ENCODE measurements around the gene CATSPER1.

Gene CATSPER1

DNA sequence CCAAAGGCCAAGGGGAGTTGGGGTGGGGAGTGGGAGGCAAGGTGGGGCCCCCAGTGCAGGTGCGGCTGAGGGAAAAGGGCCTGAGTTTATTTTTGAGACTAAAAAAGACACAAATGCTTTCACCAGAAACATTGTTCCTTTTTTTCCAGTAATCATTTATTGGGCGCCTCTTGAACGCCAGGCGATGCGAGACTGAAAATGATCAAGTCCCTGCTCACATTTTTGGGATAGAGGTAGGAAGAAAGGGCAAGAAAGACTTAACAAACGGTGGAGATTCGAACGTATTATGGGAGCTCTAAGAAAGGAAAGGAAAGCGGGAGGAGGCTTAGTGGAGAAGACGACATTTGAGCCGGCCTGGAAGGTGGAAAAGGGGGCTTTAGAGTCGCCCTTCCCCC lies 25.1 kb upstream of the CATSPER1 start:
- Histone ChIP-seq H3K4me3 (replicated peaks; ENCODE audit: insufficient read depth, low read length) (peak overlapping the region; percentile 67), H3K27me3 (ENCODE audit: insufficient read depth, poor library complexity, severe bottlenecking) (no peaks in the 10 kb centered on the region), H3K27ac (replicated peaks) (peak overlapping the region; percentile 74)
- TF ChIP-seq, protein P1, sequence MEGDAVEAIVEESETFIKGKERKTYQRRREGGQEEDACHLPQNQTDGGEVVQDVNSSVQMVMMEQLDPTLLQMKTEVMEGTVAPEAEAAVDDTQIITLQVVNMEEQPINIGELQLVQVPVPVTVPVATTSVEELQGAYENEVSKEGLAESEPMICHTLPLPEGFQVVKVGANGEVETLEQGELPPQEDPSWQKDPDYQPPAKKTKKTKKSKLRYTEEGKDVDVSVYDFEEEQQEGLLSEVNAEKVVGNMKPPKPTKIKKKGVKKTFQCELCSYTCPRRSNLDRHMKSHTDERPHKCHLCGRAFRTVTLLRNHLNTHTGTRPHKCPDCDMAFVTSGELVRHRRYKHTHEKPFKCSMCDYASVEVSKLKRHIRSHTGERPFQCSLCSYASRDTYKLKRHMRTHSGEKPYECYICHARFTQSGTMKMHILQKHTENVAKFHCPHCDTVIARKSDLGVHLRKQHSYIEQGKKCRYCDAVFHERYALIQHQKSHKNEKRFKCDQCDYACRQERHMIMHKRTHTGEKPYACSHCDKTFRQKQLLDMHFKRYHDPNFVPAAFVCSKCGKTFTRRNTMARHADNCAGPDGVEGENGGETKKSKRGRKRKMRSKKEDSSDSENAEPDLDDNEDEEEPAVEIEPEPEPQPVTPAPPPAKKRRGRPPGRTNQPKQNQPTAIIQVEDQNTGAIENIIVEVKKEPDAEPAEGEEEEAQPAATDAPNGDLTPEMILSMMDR (IDR thresholded peaks at IDR 0.05; ENCODE audit: insufficient read depth, low read length), result no peak
- TF ChIP-seq GABPA (IDR thresholded peaks at IDR 0.05; ENCODE audit: low read depth) (no peak), SPI1 (IDR thresholded peaks at IDR 0.05; ENCODE audit: borderline replicate concordance, low read depth) (no peak), POLR2AphosphoS5 (IDR thresholded peaks at IDR 0.05; ENCODE audit: low read depth) (no peak)
- TF ChIP-seq, protein P2, sequence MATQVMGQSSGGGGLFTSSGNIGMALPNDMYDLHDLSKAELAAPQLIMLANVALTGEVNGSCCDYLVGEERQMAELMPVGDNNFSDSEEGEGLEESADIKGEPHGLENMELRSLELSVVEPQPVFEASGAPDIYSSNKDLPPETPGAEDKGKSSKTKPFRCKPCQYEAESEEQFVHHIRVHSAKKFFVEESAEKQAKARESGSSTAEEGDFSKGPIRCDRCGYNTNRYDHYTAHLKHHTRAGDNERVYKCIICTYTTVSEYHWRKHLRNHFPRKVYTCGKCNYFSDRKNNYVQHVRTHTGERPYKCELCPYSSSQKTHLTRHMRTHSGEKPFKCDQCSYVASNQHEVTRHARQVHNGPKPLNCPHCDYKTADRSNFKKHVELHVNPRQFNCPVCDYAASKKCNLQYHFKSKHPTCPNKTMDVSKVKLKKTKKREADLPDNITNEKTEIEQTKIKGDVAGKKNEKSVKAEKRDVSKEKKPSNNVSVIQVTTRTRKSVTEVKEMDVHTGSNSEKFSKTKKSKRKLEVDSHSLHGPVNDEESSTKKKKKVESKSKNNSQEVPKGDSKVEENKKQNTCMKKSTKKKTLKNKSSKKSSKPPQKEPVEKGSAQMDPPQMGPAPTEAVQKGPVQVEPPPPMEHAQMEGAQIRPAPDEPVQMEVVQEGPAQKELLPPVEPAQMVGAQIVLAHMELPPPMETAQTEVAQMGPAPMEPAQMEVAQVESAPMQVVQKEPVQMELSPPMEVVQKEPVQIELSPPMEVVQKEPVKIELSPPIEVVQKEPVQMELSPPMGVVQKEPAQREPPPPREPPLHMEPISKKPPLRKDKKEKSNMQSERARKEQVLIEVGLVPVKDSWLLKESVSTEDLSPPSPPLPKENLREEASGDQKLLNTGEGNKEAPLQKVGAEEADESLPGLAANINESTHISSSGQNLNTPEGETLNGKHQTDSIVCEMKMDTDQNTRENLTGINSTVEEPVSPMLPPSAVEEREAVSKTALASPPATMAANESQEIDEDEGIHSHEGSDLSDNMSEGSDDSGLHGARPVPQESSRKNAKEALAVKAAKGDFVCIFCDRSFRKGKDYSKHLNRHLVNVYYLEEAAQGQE (IDR thresholded peaks at IDR 0.05; ENCODE audit: insufficient replicate concordance, low read depth), result no peak
- DNase-seq (ENCODE audit: low read depth in 1 of 2, low spot score in 1 of 2), result no peak

DNA sequence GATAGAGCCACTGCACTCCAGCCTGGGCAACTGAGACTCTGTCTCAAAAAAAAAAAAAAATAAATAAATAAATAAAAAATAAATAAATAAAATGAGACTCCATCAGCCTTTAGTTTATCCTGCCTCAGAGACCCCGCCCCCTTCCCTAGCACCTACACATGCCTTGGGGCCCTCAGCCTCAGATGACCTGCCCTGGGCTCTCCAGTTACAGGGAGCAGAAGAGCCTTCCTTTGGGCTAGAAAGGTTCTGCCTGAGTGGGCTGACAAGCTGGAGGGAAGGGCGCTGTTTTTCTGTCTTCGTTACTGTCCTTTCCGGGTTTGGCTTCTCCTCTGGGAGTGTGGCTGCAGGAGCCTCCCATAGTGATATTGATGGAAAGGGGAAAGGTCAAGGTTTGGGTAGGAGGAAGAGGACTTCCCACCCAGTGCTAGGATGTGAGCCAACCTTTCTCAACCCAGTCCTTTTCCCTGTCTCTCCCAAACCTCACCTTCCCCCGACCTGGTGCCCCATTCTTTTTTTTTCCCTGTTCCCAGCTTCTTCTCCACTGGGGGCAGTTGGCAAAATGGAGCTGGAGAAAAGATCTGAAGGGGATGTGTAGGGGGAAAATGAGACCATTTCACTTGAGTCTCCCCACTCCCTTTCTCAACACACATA lies 24.4 kb upstream of the CATSPER1 start:
- H3K4me3 ChIP-seq (replicated peaks; ENCODE audit: insufficient read depth, low read length), result no peak overlapping the region

DNA sequence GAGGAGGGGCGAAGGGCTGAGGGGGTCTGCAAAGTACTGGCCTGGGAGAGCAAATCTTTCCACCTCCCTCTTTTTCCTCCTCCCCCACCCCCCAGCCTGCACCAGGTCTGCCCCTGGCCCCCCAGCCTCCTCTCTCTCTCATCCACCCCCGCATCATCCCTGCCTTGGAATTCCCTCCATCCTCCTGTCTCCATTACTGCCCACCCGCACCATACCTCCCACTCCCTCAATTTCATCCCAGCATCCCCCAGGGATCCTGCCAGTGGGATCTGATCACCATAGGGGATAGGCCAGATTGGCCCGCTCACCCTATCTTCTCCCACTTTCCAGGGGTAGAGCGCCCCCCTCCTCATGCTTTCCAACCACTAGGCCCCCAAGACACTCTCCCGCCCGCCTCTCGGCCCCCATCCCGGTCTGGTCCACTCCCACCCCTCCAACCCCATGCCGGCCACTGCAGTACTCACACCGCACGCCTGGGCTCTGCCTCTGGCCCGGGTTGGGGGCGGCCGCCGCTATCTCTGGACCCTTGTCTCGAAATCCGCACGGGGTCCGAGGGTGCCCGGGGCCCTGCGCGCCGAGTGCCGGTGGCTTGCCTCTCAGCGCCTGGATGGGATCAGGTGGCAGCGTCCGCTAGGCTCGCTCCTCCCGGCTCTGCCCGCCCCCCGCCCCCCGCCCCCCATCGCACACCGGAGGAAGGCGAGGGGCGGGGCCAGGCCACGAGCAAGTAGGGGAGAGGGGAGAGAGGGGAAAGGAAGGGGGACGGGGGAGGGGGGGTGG lies 22.5 kb upstream of the CATSPER1 start, which contains the start of gene GAL3ST3:
Gene GAL3ST3 (minus strand): TSS at position 615 of the 777 bp plus-strand sequence. CDS start 3,746 bp downstream, outside the sequence.
- no peak for DNase-seq (ENCODE audit: low read depth in 1 of 2, low spot score in 1 of 2)
- H3K27me3 ChIP-seq (ENCODE audit: insufficient read depth, poor library complexity, severe bottlenecking), result no peaks in the 10 kb centered on the region
- H3K4me3 ChIP-seq (replicated peaks; ENCODE audit: insufficient read depth, low read length), result no peak within 1 kb of the TSS
- H3K27ac ChIP-seq (replicated peaks), result no peak within 1 kb of the TSS
- no peak for TF ChIP-seq POLR2AphosphoS5 (IDR thresholded peaks at IDR 0.05; ENCODE audit: low read depth)
- TF ChIP-seq, protein P2 (IDR thresholded peaks at IDR 0.05; ENCODE audit: insufficient replicate concordance, low read depth), result no peak
- no peak for TF ChIP-seq SPI1 (IDR thresholded peaks at IDR 0.05; ENCODE audit: borderline replicate concordance, low read depth)
- TF ChIP-seq, protein P1 (IDR thresholded peaks at IDR 0.05; ENCODE audit: insufficient read depth, low read length), result no peak
- no peak for TF ChIP-seq GABPA (IDR thresholded peaks at IDR 0.05; ENCODE audit: low read depth)

More for the DNA sequence above, 24.4 kb upstream of the CATSPER1 start:
- no peaks in the 10 kb centered on the region for H3K27me3 ChIP-seq (ENCODE audit: insufficient read depth, poor library complexity, severe bottlenecking)
- TF ChIP-seq SPI1 (IDR thresholded peaks at IDR 0.05; ENCODE audit: borderline replicate concordance, low read depth), result no peak
- TF ChIP-seq, protein P1 (IDR thresholded peaks at IDR 0.05; ENCODE audit: insufficient read depth, low read length), result no peak
- no peak for TF ChIP-seq GABPA (IDR thresholded peaks at IDR 0.05; ENCODE audit: low read depth)
- no peak for TF ChIP-seq POLR2AphosphoS5 (IDR thresholded peaks at IDR 0.05; ENCODE audit: low read depth)
- TF ChIP-seq, protein P2 (IDR thresholded peaks at IDR 0.05; ENCODE audit: insufficient replicate concordance, low read depth), result no peak
- no peak for DNase-seq (ENCODE audit: low read depth in 1 of 2, low spot score in 1 of 2)
- H3K27ac ChIP-seq (replicated peaks), result peak overlapping the region; percentile 74
